Tibial nerve (tissue), 4 donors: ENCODE data around the gene PLCH2. TPM values are rescaled to one million over a fixed set of nuclear protein-coding genes. Genes with fewer than 3 reads are reported as not detected.

Source experiments
- DNase-seq, 2 donors: peaks; one replicate each; pipeline ENCODE4 v3.0.0-alpha.2; 2019; ENCODE audit warnings: low spot score in 2 of 2
- H3K27ac ChIP-seq, 4 donors: fragments of 200-600 bp; sonication (generic) in 3 of 4; one replicate each; pipeline ENCODE4 v1.5.1; 2017 to 2019; ENCODE audit warnings: mild to moderate bottlenecking in 1 of 4
- H3K27me3 ChIP-seq, 2 donors: fragments of 200-600 bp; sonication (generic) in 1 of 2; one replicate each; pipeline versions ENCODE4 v1.5.1 to v1.6.0; 2017 to 2019
- H3K36me3 ChIP-seq, 3 donors: fragments of 200-600 bp; sonication (generic); one replicate each; pipeline ENCODE4 v1.5.1; 2018 to 2019
- H3K4me1 ChIP-seq, 4 donors: fragments of 200-600 bp; sonication (generic) in 3 of 4; one replicate each; pipeline ENCODE4 v1.5.1; 2017 to 2019
- H3K4me3 ChIP-seq, 4 donors: fragments of 200-600 bp; sonication (generic) in 3 of 4; one replicate each; pipeline ENCODE4 v1.5.1; 2017 to 2019; ENCODE audit warnings: mild to moderate bottlenecking in 1 of 4, moderate library complexity in 1 of 4
- H3K9me3 ChIP-seq, 4 donors: fragments of 200-600 bp; sonication (generic) in 3 of 4; one replicate each; pipeline ENCODE4 v1.5.1; 2017 to 2019
- CTCF ChIP-seq, 5 experiments: fragments of 200-600 bp in 3 of 5; fragments of 450-650 bp in 2 of 5; sonication (generic) in 3 of 5; IDR thresholded peaks; one replicate each; pipeline ENCODE4 v1.5.1; 2016 to 2019; ENCODE audit warnings: antibody characterized with exemption in 5 of 5, mild to moderate bottlenecking in 3 of 5, moderate library complexity in 2 of 5
- EP300 ChIP-seq, 2 donors: sonication (generic); formaldehyde crosslinking; IDR thresholded peaks; one replicate each; pipeline ENCODE4 v1.6.1; 2017; ENCODE audit warnings: antibody characterized with exemption in 2 of 2, mild to moderate bottlenecking in 1 of 2
- POLR2A ChIP-seq, 2 donors: fragments of 450-650 bp; IDR thresholded peaks; one replicate each; pipeline ENCODE4 v1.6.1; 2017; ENCODE audit warnings: antibody characterized with exemption in 2 of 2, mild to moderate bottlenecking in 2 of 2, moderate library complexity in 2 of 2
- WGBS, 2 donors: methylation state at CpG; one replicate each; pipeline ENCODE4 v1.1.5; 2018; 5-methylcytosine and 5-hydroxymethylcytosine counted together
- total RNA-seq, 4 donors: library from RNA; depleted of rRNA; stranded (reverse); fragments of >200 nt; gene quantifications; one replicate each; pipeline ENCODE4 v1.1.0, GENCODE V29; 2016

The PLCH2 gene
- total RNA-seq, 4 donors from 2014 or later = 0.21 to 0.59 (median 0.26) TPM

- no peak for DNase-seq
- Histone ChIP-seq H3K27ac (no peak overlapping the region), H3K9me3 (no peaks in the 10 kb centered on the region), H3K4me1 (peaks cover 0 to 37% (median 23%) of the 10 kb centered on the region in 4 donors), H3K36me3 (no peaks in the 10 kb centered on the region), H3K4me3 (no peak overlapping the region), H3K27me3 (peaks cover 0 to 46% of the 10 kb centered on the region in 2 donors)
- TF ChIP-seq POLR2A (IDR thresholded peaks at IDR 0.05) = no peak
- WGBS, 2 donors = 20 to 21% methylated on average over 19 to 20 of the region's 39 CpGs
Measured at GRCh38 chr1:2540816-2541492, 64.9 kb downstream of the PLCH2 start.

- Histone ChIP-seq H3K9me3 (no peaks in the 10 kb centered on the region), H3K27ac (no peak overlapping the region), H3K27me3 (peaks cover 0 to 38% of the 10 kb centered on the region in 2 donors), H3K4me1 (peaks cover 0 to 45% (median 27%) of the 10 kb centered on the region in 4 donors), H3K4me3 (no peak overlapping the region), H3K36me3 (no peaks in the 10 kb centered on the region)
- 72 to 76% methylated on average over 17 to 24 of the region's 25 CpGs for WGBS, 2 donors
- TF ChIP-seq CTCF (IDR thresholded peaks at IDR 0.05) (no peak), POLR2A (IDR thresholded peaks at IDR 0.05) (no peak), EP300 (IDR thresholded peaks at IDR 0.05) (no peak)
- no peak for DNase-seq
Measured at GRCh38 chr1:2541619-2542245, 65.6 kb downstream of the PLCH2 start.

DNA sequence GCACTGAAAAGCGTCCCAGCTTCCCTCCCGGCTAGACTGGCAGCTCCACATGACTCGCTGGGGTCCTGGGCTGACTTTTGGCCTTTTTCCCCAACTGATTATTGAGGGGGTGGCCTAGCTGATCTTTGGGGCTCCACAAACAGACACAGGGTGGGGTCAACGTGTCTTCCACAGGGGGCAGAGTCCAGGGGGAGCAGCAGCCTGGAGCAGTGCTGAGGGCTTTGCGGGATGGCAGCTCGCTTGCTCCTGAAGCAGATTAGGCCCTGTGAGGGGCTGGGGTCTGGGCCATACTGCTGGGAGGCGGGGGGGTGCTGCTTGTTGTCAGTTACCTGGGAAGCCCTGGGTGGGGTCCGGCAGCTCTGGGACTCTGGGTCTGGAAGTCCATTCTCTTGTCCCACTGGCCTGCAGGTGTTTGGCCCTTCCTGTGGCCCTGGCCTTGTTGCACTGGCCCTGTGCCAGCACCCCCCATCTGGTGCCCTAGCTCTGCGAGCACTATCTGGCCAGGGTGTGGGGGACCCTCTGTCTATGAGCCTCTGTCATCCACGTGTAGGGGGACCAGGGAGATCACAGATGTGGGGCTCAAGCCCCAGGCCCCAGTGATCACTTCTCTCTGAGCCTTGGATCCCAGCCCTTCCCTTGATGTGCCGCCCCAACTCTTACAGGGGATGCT lies 66.3 kb downstream of the PLCH2 start:
- no peak overlapping the region for H3K4me3 ChIP-seq
- H3K27ac ChIP-seq = no peak overlapping the region
- TF ChIP-seq EP300 (IDR thresholded peaks at IDR 0.05) (no peak), CTCF (IDR thresholded peaks at IDR 0.05) (no peak)
- DNase-seq = no peak
- H3K9me3 ChIP-seq = no peaks in the 10 kb centered on the region
- peaks cover 0 to 34% of the 10 kb centered on the region in 2 donors for H3K27me3 ChIP-seq
- H3K36me3 ChIP-seq = no peaks in the 10 kb centered on the region
- peaks cover 0 to 51% (median 33%) of the 10 kb centered on the region in 4 donors for H3K4me1 ChIP-seq
- 79% methylated on average over 8 of the region's 11 CpGs for WGBS, 2 donors

DNA sequence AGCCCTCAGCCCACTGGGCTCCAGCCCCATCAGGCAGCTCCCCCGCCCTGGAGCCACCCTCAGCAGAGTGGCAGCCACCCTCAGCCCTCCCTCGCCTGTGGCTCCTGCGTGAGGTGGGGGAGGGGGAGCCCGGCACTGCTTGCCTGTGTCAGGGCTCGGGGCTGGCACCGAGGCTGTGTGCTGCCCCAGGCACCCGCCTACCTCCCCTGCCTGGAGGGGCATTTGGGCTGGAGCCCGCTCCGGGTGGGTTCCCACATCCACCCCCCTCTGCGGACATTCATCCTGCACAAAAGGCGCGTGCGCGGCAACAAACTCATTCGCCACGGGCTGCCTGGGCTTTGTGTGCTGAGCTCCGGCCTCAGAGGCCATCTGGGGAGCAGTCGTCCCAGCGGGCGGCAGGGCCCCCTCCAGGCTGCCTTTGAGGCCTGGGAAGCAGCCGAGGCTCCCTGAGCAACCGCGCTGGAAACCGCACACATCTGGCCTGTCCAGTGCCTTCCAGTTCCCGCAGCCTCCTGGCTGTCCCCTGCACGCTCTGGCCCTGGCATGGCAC lies 67.5 kb downstream of the PLCH2 start:
- 16 to 23% methylated on average over 9 of the region's 26 CpGs for WGBS, 2 donors

More for the DNA sequence above, 67.5 kb downstream of the PLCH2 start:
- DNase-seq = no peak
- Histone ChIP-seq H3K27ac (peak overlapping the region in 3 of 4 donors; percentile 17 to 98 (median 98)), H3K4me1 (peaks cover 0 to 64% (median 43%) of the 10 kb centered on the region in 4 donors), H3K27me3 (peaks cover 0 to 24% of the 10 kb centered on the region in 2 donors), H3K9me3 (no peaks in the 10 kb centered on the region), H3K4me3 (no peak overlapping the region), H3K36me3 (no peaks in the 10 kb centered on the region)
- no peak for TF ChIP-seq CTCF (IDR thresholded peaks at IDR 0.05)
- TF ChIP-seq EP300 (IDR thresholded peaks at IDR 0.05) = no peak
- no peak for TF ChIP-seq POLR2A (IDR thresholded peaks at IDR 0.05)
